Mucosa of gallbladder (tissue), 1 donor: ENCODE data around the gene TRIM17. TPM values are rescaled to one million over a fixed set of nuclear protein-coding genes. Genes with fewer than 3 reads are reported as not detected.

ENCODE experiments used
- DNase-seq: peaks from one replicate; pipeline ENCODE4 v3.0.0-alpha.2; 2020; ENCODE audit warnings: low spot score
- total RNA-seq: library from RNA; stranded (reverse); gene quantifications from one replicate; pipeline ENCODE4 v1.2.1, GENCODE V29; 2021
- donor health status: DM: no; HTN: no; CAD: no.

The TRIM17 gene
- total RNA-seq, 1 donor from 2014 or later = 0.23 TPM

- DNase-seq = no peak
Measured at GRCh38 chr1:228379666-228380065, 37.0 kb downstream of the TRIM17 start.

GRCh38 chr1:228378873-228379460 is 37.7 kb downstream of the TRIM17 start:
- no peak for DNase-seq

- DNase-seq = peak; percentile 66
Measured at GRCh38 chr1:228378090-228378872, 38.4 kb downstream of the TRIM17 start.

- no peak for DNase-seq
Measured at GRCh38 chr1:228377664-228378089, 39.0 kb downstream of the TRIM17 start.

- no peak for DNase-seq
Measured at GRCh38 chr1:228376651-228377631, 39.7 kb downstream of the TRIM17 start.

GRCh38 chr1:228376262-228376628 is 40.4 kb downstream of the TRIM17 start:
- DNase-seq = no peak

- DNase-seq = no peak
Measured at GRCh38 chr1:228375578-228376261, 40.9 kb downstream of the TRIM17 start.

GRCh38 chr1:228374711-228375577 is 41.7 kb downstream of the TRIM17 start:
- peak; percentile 85 for DNase-seq

- DNase-seq = no peak
Measured at GRCh38 chr1:228373681-228374571, 42.7 kb downstream of the TRIM17 start.

- DNase-seq = no peak
Measured at GRCh38 chr1:228373004-228373680, 43.5 kb downstream of the TRIM17 start.

- DNase-seq = no peak
Measured at GRCh38 chr1:228372183-228373003, 44.3 kb downstream of the TRIM17 start.

GRCh38 chr1:228371741-228372182 is 44.9 kb downstream of the TRIM17 start:
- no peak for DNase-seq

- DNase-seq = no peak
Measured at GRCh38 chr1:228370941-228371740, 45.5 kb downstream of the TRIM17 start.

- no peak for DNase-seq
Measured at GRCh38 chr1:228370439-228370940, 46.2 kb downstream of the TRIM17 start.

- no peak for DNase-seq
Measured at GRCh38 chr1:228369608-228370438, 46.8 kb downstream of the TRIM17 start.
